Fibroblast of skin of left quadriceps (primary cell): ENCODE data around the gene ELMOD2.

Experiments
- DNase-seq, 2 experiments: peaks; one replicate each; pipeline ENCODE4 v3.0.0-alpha.2; 2013; ENCODE audit warnings: low read depth in 2 of 2

The ELMOD2 gene

GRCh38 chr4:140581078-140581477 is 57.1 kb downstream of the ELMOD2 start:
- no peak for DNase-seq

GRCh38 chr4:140584439-140584838 is 60.5 kb downstream of the ELMOD2 start:
- DNase-seq, result no peak

GRCh38 chr4:140595065-140595464 is 71.1 kb downstream of the ELMOD2 start:
- no peak for DNase-seq

GRCh38 chr4:140600408-140600807 is 76.4 kb downstream of the ELMOD2 start:
- DNase-seq, result no peak

GRCh38 chr4:140602714-140603113 is 78.7 kb downstream of the ELMOD2 start:
- no peak for DNase-seq

- no peak for DNase-seq
Measured at GRCh38 chr4:140603286-140603685, 79.3 kb downstream of the ELMOD2 start.
